ENCODE measurements around the gene LRP1. TPM values are rescaled to one million over a fixed set of nuclear protein-coding genes. Genes with fewer than 3 reads are reported as not detected.

The LRP1 gene
- total RNA-seq, 1 donor from 2014 or later, result 591 TPM

DNA sequence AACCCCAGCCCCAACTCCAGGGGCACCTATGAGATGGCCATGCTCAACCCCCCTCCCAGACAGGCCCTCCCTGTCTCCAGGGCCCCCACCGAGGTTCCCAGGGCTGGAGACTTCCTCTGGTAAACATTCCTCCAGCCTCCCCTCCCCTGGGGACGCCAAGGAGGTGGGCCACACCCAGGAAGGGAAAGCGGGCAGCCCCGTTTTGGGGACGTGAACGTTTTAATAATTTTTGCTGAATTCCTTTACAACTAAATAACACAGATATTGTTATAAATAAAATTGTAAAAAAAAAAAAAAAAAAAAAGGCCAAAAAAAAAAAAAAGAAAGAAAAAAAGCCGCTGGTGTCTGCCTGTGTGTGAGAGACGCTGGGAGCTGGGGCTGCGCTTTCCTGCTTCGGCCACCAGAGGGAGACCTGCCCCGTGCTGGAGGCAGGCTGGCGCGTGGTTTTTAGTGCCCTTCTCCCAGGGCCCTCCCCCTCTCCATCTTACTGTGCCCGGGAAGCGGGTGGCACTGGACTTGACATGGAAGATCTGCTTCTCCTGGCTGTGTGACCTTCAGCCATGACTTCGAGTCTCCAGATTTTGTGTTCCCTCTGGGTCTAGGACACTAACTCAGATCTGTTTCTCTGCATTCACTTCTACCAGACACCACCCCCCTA, 84.9 kb downstream of the LRP1 start:
- H3K4me1 Mint-ChIP-seq (ENCODE audit: unreplicated experiment), result peaks cover 52% of the 10 kb centered on the region

DNA sequence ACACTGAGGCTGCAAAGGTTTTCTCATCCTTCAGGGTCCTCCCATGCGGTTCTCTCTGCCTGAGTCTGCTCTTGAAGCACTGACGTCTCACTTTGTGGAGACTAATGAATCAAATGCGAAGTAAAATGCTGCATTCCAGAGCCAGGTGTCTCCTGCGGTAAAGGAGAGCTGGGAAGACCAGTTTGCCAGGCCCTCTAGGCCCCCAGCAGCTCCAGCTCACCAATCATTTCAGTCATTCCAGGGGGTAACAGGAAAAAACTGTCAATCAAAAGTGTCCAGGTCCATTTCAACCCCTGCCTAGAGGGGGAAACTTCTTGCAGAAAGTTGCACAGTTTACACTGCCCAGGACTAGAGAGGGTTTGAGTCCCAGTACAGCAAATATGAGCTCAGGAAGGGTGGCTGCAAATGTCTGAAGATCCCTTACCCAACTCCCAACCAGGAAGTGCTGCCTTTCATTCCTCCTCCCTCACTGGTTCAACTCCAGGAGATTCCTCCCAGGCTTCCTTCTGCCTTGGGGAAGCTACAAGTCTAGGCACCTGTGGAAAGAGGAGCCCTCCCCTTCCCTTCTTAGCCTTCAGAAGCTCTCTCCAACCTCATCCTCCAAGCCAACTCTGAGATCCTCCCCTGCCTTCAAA, 85.6 kb downstream of the LRP1 start:
- Mint-ChIP-seq H3K9me3 (ENCODE audit: unreplicated experiment) (no peaks in the 10 kb centered on the region), H3K27me3 (ENCODE audit: unreplicated experiment) (no peaks in the 10 kb centered on the region), H3K4me1 (ENCODE audit: unreplicated experiment) (peaks cover 59% of the 10 kb centered on the region), H3K27ac (ENCODE audit: unreplicated experiment) (peak overlapping the region; percentile 88), H3K4me3 (ENCODE audit: unreplicated experiment) (peak overlapping the region; percentile 36), H3K36me3 (ENCODE audit: unreplicated experiment) (peaks cover 14% of the 10 kb centered on the region)
- no peak for DNase-seq (ENCODE audit: extremely low spot score, unreplicated experiment)
- TF ChIP-seq, protein P1, sequence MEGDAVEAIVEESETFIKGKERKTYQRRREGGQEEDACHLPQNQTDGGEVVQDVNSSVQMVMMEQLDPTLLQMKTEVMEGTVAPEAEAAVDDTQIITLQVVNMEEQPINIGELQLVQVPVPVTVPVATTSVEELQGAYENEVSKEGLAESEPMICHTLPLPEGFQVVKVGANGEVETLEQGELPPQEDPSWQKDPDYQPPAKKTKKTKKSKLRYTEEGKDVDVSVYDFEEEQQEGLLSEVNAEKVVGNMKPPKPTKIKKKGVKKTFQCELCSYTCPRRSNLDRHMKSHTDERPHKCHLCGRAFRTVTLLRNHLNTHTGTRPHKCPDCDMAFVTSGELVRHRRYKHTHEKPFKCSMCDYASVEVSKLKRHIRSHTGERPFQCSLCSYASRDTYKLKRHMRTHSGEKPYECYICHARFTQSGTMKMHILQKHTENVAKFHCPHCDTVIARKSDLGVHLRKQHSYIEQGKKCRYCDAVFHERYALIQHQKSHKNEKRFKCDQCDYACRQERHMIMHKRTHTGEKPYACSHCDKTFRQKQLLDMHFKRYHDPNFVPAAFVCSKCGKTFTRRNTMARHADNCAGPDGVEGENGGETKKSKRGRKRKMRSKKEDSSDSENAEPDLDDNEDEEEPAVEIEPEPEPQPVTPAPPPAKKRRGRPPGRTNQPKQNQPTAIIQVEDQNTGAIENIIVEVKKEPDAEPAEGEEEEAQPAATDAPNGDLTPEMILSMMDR (IDR thresholded peaks at IDR 0.05), result no peak

More for the DNA sequence above, 84.9 kb downstream of the LRP1 start:
- DNase-seq (ENCODE audit: extremely low spot score, unreplicated experiment), result peak; percentile 98
- peak overlapping the region; percentile 54 for H3K4me3 Mint-ChIP-seq (ENCODE audit: unreplicated experiment)
- peak overlapping the region; percentile 88 for H3K27ac Mint-ChIP-seq (ENCODE audit: unreplicated experiment)
- H3K36me3 Mint-ChIP-seq (ENCODE audit: unreplicated experiment), result peaks cover 18% of the 10 kb centered on the region
- no peaks in the 10 kb centered on the region for H3K9me3 Mint-ChIP-seq (ENCODE audit: unreplicated experiment)
- TF ChIP-seq, protein P1 (IDR thresholded peaks at IDR 0.05), result peak; percentile 93
- H3K27me3 Mint-ChIP-seq (ENCODE audit: unreplicated experiment), result no peaks in the 10 kb centered on the region

DNA sequence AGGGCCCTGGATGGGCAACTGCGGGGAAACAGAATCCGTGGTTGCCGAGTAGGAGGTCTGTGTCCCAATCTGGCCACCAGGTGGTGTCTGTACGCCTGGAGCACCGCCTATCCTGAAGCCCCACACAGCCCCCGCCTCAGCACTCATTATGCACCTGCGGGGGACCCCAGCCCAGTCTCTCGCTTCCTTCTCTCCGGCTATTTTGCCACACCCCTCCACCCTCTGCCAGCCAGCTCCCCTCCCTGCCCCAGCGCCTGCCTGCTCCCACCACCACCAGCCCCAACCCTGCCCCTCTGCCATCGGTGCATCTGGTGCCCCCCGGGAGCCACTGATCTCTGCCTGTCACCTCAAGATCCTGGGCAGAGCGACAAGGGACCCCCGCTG, 86.1 kb downstream of the LRP1 start:
- H3K27me3 Mint-ChIP-seq (ENCODE audit: unreplicated experiment), result no peaks in the 10 kb centered on the region
- peaks cover 12% of the 10 kb centered on the region for H3K36me3 Mint-ChIP-seq (ENCODE audit: unreplicated experiment)
- peak; percentile 89 for DNase-seq (ENCODE audit: extremely low spot score, unreplicated experiment)
- peaks cover 64% of the 10 kb centered on the region for H3K4me1 Mint-ChIP-seq (ENCODE audit: unreplicated experiment)
- H3K4me3 Mint-ChIP-seq (ENCODE audit: unreplicated experiment), result peak overlapping the region; percentile 36
- H3K9me3 Mint-ChIP-seq (ENCODE audit: unreplicated experiment), result no peaks in the 10 kb centered on the region
- H3K27ac Mint-ChIP-seq (ENCODE audit: unreplicated experiment), result peak overlapping the region; percentile 88
- TF ChIP-seq, protein P1 (IDR thresholded peaks at IDR 0.05), result peak; percentile 80

DNA sequence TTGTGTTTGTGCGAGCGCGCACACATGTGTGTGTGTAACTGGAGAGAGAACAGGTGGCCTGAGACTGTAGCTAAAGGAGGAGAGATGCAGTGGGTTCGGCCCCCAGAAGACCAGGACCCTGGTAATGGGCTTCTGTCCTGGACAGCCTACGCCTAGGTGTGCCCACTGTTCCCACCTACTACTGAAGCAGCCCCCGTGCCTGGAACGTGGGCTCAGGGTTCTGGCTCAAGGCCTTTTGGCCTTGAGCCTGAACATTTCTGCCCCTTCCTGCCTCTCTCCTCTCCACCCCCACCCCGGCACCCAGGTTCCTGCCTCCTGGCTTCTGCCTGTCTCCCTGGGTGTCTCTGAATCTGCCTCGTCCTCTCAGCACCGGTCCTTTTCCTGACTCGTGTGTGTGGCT, 86.8 kb downstream of the LRP1 start:
- peaks cover 9% of the 10 kb centered on the region for H3K36me3 Mint-ChIP-seq (ENCODE audit: unreplicated experiment)
- H3K4me1 Mint-ChIP-seq (ENCODE audit: unreplicated experiment), result peaks cover 69% of the 10 kb centered on the region
- no peaks in the 10 kb centered on the region for H3K9me3 Mint-ChIP-seq (ENCODE audit: unreplicated experiment)
- peak overlapping the region; percentile 49 for H3K27ac Mint-ChIP-seq (ENCODE audit: unreplicated experiment)
- no peak for DNase-seq (ENCODE audit: extremely low spot score, unreplicated experiment)
- TF ChIP-seq, protein P1 (IDR thresholded peaks at IDR 0.05), result no peak
- H3K4me3 Mint-ChIP-seq (ENCODE audit: unreplicated experiment), result peak overlapping the region; percentile 38
- H3K27me3 Mint-ChIP-seq (ENCODE audit: unreplicated experiment), result peaks cover 3% of the 10 kb centered on the region

DNA sequence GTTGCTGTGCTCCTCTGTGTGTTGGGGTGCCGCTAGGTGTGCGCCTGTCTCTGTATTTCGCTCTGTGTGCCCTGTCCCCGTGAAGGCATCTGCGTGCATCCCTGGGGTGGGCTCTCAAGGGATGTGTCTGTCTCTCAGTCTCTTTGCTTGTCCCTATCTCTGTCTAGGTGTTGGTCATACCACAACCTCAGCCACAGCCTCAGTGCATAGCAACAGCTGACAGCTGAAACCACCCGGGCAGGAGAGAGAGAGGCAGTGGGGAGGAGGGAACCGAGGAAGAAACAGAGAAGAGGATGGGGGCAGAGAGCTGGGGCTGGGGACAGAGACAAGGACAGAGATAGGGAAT, 87.4 kb downstream of the LRP1 start:
- peaks cover 71% of the 10 kb centered on the region for H3K4me1 Mint-ChIP-seq (ENCODE audit: unreplicated experiment)
- TF ChIP-seq, protein P1 (IDR thresholded peaks at IDR 0.05), result no peak
- H3K27me3 Mint-ChIP-seq (ENCODE audit: unreplicated experiment), result peaks cover 5% of the 10 kb centered on the region

More for the DNA sequence above, 87.4 kb downstream of the LRP1 start:
- DNase-seq (ENCODE audit: extremely low spot score, unreplicated experiment), result no peak
- Mint-ChIP-seq H3K4me3 (ENCODE audit: unreplicated experiment) (peak overlapping the region; percentile 69), H3K36me3 (ENCODE audit: unreplicated experiment) (peaks cover 3% of the 10 kb centered on the region), H3K9me3 (ENCODE audit: unreplicated experiment) (no peaks in the 10 kb centered on the region), H3K27ac (ENCODE audit: unreplicated experiment) (peak overlapping the region; percentile 49)

All from osteocyte (in vitro differentiated cells).